ENCODE results near the gene AQP10.
"Not testable (repeated sequence)": the region's sequence is repeated elsewhere in the genome, so short reads cannot be mapped to it uniquely, and the experiment has no call there.

Gene AQP10

GRCh38 chr1:154346276-154346917 lies 25.5 kb downstream of the AQP10 start:
- DNase-seq, result no peak

DNA sequence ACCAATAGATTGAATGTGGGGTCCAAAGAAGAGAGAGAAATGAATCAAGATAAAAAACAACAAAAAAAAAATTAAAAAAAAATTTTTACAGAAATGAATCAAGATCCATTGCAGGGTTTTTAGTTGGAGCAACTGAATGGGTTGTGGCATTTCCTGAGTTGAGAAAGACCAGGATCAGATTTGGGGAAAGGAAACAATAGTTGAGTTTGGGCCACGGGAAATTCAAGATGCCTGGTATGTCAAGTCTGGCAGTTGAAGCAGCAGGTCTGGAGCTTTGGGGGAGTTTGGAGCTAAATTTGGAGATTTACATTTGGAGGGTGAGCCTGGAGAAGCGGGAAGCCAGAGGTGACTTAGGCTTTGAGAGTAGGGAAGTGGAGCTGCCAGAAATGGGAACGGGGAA lies 27.1 kb downstream of the AQP10 start:
- DNase-seq, result no peak

DNA sequence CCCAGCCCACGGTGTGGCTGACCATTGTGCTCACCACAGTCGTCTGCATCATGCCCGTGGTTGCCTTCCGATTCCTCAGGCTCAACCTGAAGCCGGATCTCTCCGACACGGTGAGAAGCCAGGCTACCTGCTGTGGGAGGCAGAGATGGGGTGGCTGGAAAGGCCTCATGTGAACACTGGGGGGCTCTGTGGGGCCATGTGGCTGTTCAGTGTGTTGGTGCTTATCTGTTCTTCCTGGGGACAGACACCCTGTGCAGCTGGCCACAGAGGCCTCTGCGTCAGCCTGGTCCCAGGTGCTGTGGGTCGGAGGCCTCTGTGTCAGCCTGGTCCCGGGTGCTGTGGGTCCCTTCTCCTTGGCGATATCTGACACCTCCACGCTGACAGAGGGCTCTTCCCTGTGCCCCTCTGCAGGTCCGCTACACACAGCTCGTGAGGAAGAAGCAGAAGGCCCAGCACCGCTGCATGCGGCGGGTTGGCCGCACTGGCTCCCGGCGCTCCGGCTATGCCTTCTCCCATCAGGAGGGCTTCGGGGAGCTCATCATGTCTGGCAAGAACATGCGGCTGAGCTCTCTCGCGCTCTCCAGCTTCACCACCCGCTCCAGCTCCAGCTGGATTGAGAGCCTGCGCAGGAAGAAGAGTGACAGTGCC lies 27.7 kb downstream of the AQP10 start:
- no peak for DNase-seq

DNA sequence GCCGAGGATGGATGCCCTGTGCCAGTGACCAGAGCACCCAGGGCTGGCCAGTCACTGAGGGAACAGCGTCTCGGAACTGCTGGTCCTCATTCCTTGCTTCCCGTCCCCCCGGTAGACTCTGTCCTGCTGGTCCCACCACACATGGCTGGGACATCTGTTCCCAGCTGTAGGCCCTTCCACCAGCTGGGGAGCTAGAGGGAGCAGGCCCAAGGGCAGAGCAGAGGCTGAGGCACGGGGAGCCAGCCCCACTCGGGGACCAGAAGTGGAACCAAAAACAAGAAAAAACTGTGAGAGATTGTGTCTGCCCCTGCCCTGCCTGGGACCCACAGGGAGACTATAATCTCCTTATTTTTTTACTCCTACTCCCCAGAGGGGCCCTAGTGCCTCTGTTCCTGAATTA lies 28.2 kb downstream of the AQP10 start:
- no peak for DNase-seq

DNA sequence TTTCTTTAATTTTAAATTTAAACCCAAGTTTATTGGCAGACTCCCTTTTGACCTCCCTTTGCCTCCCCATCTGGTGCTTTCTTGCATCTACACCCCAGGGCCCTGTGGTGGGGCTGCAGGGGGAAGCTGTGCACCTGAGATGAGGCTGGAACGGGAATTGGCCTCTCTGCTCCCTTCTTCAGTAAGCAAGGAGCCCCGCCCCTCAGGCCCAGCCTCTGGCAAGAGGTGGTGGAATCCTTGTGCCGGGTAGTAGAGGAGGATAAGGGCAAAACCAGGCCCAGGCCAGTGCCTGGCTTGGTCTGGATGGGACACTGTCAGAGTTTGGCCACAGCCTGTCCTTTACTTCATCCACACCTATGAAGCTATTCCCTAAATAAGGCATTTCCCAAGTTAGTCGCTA lies 29.5 kb downstream of the AQP10 start:
- DNase-seq, result no peak

DNA sequence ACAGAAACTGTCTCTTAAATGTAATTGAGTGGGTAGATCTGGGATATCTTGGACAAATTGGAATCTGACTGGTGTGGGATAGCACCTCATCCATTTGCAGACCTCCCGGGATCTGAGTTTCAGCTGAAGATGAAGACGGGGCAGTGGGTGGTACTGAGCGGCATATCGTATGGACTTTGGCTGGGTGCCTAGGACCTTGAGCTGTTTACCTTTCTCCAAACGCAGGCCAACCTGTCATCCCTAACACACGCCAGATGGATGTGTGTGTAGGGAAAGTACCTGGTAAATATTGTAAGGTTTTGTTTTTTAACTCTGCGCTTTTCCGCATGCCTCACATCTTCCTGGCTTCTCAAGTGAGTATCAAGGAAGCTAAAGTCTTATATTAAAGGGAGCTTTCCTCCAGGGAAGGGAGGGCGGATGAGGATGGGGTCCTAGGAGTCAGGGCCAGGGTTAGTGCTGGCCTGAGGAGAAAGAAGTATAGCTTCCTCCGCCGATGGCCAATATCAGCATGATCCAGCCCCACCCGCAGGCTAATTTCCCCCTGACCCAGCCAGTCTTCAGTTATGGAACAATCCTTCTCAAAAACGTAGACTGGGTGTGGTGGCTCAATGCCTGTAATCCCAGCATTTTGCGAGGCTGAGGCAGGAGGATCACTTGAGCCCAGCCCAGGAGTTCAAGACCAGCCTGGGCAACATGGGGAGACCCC lies 30.6 kb downstream of the AQP10 start:
- DNase-seq, result peak; percentile 26

DNA sequence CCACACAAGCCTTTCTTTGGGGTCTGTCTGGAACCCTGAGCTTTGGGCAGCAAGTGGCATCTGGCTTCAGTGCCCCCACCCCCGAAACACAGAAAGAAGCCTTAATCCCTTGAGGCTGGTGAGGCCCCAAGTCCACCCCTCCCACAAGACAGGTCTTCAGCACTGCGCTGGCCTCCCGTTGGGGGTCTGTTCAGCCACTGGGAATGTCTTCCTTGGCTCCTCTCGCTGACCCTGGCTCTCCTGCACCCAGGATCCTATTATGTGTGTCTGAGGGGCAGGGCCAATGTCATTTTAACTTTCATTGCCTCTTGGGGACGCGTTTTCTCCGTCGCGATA lies 31.3 kb downstream of the AQP10 start:
- DNase-seq, result no peak

GRCh38 chr1:154352581-154353459 lies 31.9 kb downstream of the AQP10 start:
- no peak for DNase-seq

- no peak for DNase-seq
Measured at GRCh38 chr1:154353460-154353904, 32.6 kb downstream of the AQP10 start.

DNA sequence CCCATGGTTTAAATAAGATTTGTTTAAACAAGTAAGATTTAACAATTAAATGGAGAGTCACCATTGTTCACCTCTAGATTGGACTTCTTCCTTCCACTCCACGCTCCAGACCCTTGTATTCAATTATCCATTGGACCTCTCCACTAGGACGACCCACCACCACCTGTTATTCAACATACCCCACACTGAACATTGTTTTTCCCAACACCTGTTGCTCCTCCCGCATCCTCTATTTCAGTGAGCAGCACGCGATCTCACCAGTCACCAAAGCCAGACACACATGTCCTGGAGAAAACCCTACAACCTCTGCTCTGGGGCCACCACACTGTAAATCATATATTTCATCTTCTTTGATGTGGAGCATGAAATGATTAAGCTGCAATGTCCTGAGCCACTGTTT lies 33.1 kb downstream of the AQP10 start:
- no peak for DNase-seq

GRCh38 chr1:154358519-154358918 lies 37.6 kb downstream of the AQP10 start:
- no peak for DNase-seq

DNA sequence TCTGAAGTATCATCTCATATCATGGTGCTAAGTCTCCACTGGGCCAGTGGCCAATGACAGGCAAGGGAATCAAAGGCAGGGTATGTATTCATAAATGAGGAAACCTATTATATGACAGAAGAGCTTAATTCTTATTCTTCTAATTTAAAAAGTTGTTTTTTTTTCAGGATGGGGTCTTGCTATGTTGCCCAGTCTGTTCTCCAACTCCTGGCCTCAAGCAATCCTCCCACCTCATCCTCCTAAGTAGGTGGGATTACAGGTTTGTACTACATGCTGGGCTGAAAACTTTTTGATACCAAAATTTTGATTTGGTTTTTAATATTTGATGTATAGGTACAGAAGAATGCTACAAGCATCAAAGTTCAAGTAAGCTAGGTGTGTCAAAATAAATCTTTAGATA lies 39.4 kb downstream of the AQP10 start:
- DNase-seq, result no peak

- not testable (repeated sequence) for DNase-seq
Measured at GRCh38 chr1:154360881-154361280, 40.0 kb downstream of the AQP10 start.

GRCh38 chr1:154361357-154361756 lies 40.5 kb downstream of the AQP10 start:
- no peak for DNase-seq

DNA sequence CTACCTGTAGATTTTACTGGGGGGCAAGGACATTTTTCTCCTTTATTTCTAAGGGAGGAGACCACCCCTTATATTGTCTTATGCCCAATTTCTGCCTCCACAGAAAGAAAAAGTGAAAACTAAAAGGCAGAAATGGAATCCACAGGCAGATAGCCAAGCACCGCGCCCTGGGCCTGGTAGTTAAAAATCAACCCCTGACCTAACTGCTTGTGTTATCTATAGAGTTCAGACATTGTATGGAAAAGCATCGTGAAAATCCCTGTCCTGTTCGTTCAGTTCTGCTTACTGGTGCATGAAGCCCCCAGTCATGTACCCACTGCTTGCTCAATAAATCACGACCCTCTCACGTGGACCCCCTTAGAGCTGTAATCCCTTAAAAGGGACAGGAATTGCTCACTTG lies 50.5 kb downstream of the AQP10 start:
- DNase-seq, result no peak

DNA sequence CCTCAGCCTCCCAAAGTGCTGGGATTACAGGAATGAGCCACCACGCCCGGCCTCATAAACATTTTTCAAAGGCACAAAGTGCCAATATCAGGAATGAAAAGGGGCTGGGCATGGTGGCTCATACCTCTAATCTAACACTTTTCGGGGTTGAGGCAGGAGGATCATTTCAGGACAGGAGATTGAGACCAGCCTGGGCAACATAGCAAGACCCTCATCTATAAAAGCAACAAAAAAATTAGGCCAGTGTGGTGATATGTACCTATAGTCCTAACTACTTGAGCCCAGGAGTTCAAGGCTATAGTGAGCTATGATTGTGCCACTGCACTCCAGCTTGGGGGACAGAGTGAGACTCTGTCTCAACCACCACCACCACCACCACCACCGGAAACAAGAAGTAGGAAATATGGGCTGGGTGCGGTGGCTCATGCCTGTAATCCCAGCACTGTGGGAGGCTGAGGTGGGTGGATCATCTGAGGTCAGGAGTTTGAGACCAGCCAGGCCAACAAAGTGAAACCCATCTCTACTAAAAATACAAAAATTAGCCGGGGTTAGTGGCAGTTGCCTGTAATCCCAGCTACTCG lies 53.0 kb downstream of the AQP10 start:
- DNase-seq, result not testable (repeated sequence)
